H9 (cell line): ENCODE measurements around the gene USP21. TPM values are rescaled to one million over a fixed set of nuclear protein-coding genes. Genes with fewer than 3 reads are reported as not detected.

ENCODE experiments used
- DNase-seq: peaks from one replicate; pipeline ENCODE4 v3.0.0-alpha.2; 2017
- H2AFZ ChIP-seq: one replicate; pipeline ENCODE4 v1.6.1; 2013; ENCODE audit warnings: mild to moderate bottlenecking, low read length, control low read depth, moderate library complexity
- H2AK5ac ChIP-seq: 2 replicates; pipeline ENCODE4 v1.6.1; 2013; ENCODE audit warnings: low read length, control low read depth, mixed read lengths; ENCODE audit not compliant: insufficient read length
- H2BK120ac ChIP-seq: one replicate; pipeline ENCODE4 v1.6.1; 2013; ENCODE audit warnings: low read depth, mild to moderate bottlenecking, low read length, control low read depth, inconsistent platforms; ENCODE audit not compliant: poor library complexity, severe bottlenecking
- H2BK12ac ChIP-seq: 2 replicates; pipeline ENCODE4 v1.6.1; 2013; ENCODE audit warnings: low read length, control low read depth, mixed read lengths, low read depth; ENCODE audit not compliant: insufficient read length
- H2BK15ac ChIP-seq: 2 replicates; pipeline ENCODE4 v1.6.1; 2013; ENCODE audit warnings: low read depth, low read length, control low read depth
- H2BK20ac ChIP-seq: one replicate; pipeline ENCODE4 v1.6.1; 2013; ENCODE audit warnings: low read depth, mild to moderate bottlenecking, low read length, control low read depth, inconsistent platforms; ENCODE audit not compliant: poor library complexity, severe bottlenecking
- H2BK5ac ChIP-seq: 2 replicates; pipeline ENCODE4 v1.6.1; 2013; ENCODE audit warnings: low read length, control low read depth, mixed read lengths; ENCODE audit not compliant: insufficient read length
- H3K14ac ChIP-seq: 2 replicates; pipeline ENCODE4 v1.6.1; 2013; ENCODE audit warnings: low read length, control low read depth; ENCODE audit not compliant: insufficient read depth
- H3K18ac ChIP-seq: 2 replicates; pipeline ENCODE4 v1.6.1; 2013; ENCODE audit warnings: low read depth, mild to moderate bottlenecking, mixed read lengths, low read length, control low read depth; ENCODE audit not compliant: insufficient read length
- H3K23ac ChIP-seq: 2 replicates; pipeline ENCODE4 v1.6.1; 2013; ENCODE audit warnings: low read length, control low read depth, mixed read lengths, low read depth; ENCODE audit not compliant: insufficient read length
- H3K23me2 ChIP-seq: 2 replicates; pipeline ENCODE4 v1.6.1; 2013; ENCODE audit warnings: low read depth, mild to moderate bottlenecking, mixed read lengths, low read length, control low read depth; ENCODE audit not compliant: insufficient read length, poor library complexity, severe bottlenecking
- H3K27ac ChIP-seq: 2 replicates; pipeline ENCODE4 v1.5.1; 2013; ENCODE audit warnings: low read length, control low read depth, mixed read lengths, low read depth; ENCODE audit not compliant: insufficient read length
- H3K27me3 ChIP-seq: 2 replicates; pipeline ENCODE4 v1.6.1; 2013; ENCODE audit warnings: low read length, control low read depth, inconsistent platforms; ENCODE audit not compliant: insufficient read depth
- H3K4ac ChIP-seq: 2 replicates; pipeline ENCODE4 v1.6.1; 2013; ENCODE audit warnings: low read depth, mild to moderate bottlenecking, control low read depth, inconsistent platforms, low read length, moderate library complexity
- H3K4me1 ChIP-seq: 2 replicates; pipeline ENCODE4 v1.6.1; 2013; ENCODE audit warnings: low read length, control low read depth, inconsistent platforms; ENCODE audit not compliant: insufficient read depth
- H3K4me2 ChIP-seq: 2 replicates; pipeline ENCODE4 v1.6.1; 2013; ENCODE audit warnings: low read length, control low read depth, mixed read lengths; ENCODE audit not compliant: insufficient read length, insufficient read depth
- H3K56ac ChIP-seq: 2 replicates; pipeline ENCODE4 v1.6.1; 2013; ENCODE audit warnings: low read depth, mild to moderate bottlenecking, mixed read lengths, low read length, control low read depth; ENCODE audit not compliant: insufficient read length
- H3K79me1 ChIP-seq: 2 replicates; pipeline ENCODE4 v1.6.1; 2013; ENCODE audit warnings: low read depth, mild to moderate bottlenecking, moderate library complexity, low read length, control low read depth, inconsistent platforms; ENCODE audit not compliant: insufficient read depth, poor library complexity, severe bottlenecking
- H3K79me2 ChIP-seq: 2 replicates; pipeline ENCODE4 v1.6.1; 2013; ENCODE audit warnings: low read length, control low read depth, inconsistent platforms; ENCODE audit not compliant: insufficient read depth
- H3K9ac ChIP-seq: 2 replicates; pipeline ENCODE4 v1.6.1; 2013; ENCODE audit warnings: low read length, control low read depth, mixed read lengths; ENCODE audit not compliant: insufficient read length; ENCODE audit errors: extremely low read depth
- H3K9me3 ChIP-seq: one replicate; pipeline ENCODE4 v1.6.1; 2013; ENCODE audit warnings: low read depth, low read length, inconsistent platforms; ENCODE audit not compliant: control insufficient read depth
- H3T11ph ChIP-seq: one replicate; pipeline ENCODE4 v1.6.1; 2013; ENCODE audit warnings: mild to moderate bottlenecking, low read length, control low read depth, inconsistent platforms
- H4K20me1 ChIP-seq: one replicate; pipeline ENCODE4 v1.6.1; 2013; ENCODE audit not compliant: control insufficient read depth, insufficient read length, insufficient read depth
- H4K5ac ChIP-seq: 2 replicates; pipeline ENCODE4 v1.6.1; 2013; ENCODE audit warnings: low read depth, mild to moderate bottlenecking, mixed read lengths, low read length, control low read depth; ENCODE audit not compliant: insufficient read length
- H4K8ac ChIP-seq: replicated peaks from 2 replicates; pipeline ENCODE4 v1.6.1; 2013; ENCODE audit warnings: low read length, control low read depth, mixed read lengths, low read depth; ENCODE audit not compliant: insufficient read length
- H4K91ac ChIP-seq: 2 replicates; pipeline ENCODE4 v1.6.1; 2013; ENCODE audit warnings: low read depth, mild to moderate bottlenecking, moderate library complexity, mixed read lengths, low read length, control low read depth; ENCODE audit not compliant: insufficient read length
- H3K27ac Mint-ChIP-seq, 3 experiments: 2 replicates in 2 of 3; 3 replicates in 1 of 3; pipeline ENCODE4 v1.8.0; 2020 to 2021; ENCODE audit warnings: mixed read lengths in 3 of 3, mild to moderate bottlenecking in 1 of 3, moderate library complexity in 1 of 3
- H3K27me3 Mint-ChIP-seq: 2 replicates; pipeline ENCODE4 v1.8.0; 2021; ENCODE audit warnings: low read depth, mild to moderate bottlenecking, moderate library complexity, mixed read lengths
- H3K36me3 Mint-ChIP-seq, 3 experiments: 2 replicates in 2 of 3; 3 replicates in 1 of 3; pipeline ENCODE4 v1.8.0; 2020 to 2021; ENCODE audit warnings: low read depth in 3 of 3, mixed read lengths in 3 of 3; ENCODE audit not compliant: insufficient read depth in 1 of 3
- H3K4me1 Mint-ChIP-seq, 2 experiments: 2 replicates each; pipeline ENCODE4 v1.8.0; 2020; ENCODE audit warnings: mixed read lengths in 2 of 2
- H3K4me3 Mint-ChIP-seq, 2 experiments: 2 replicates in 1 of 2; 3 replicates in 1 of 2; pipeline ENCODE4 v1.8.0; 2020 to 2021; ENCODE audit warnings: mild to moderate bottlenecking in 2 of 2, mixed read lengths in 2 of 2, moderate library complexity in 1 of 2
- H3K9me3 Mint-ChIP-seq, 2 experiments: 2 replicates in 1 of 2; 3 replicates in 1 of 2; pipeline ENCODE4 v1.8.0; 2020; ENCODE audit warnings: mild to moderate bottlenecking in 2 of 2, mixed read lengths in 2 of 2, moderate library complexity in 1 of 2
- CTCF ChIP-seq: fragments of 200-600 bp; sonication (generic); conservative IDR thresholded peaks from 3 replicates; pipeline ENCODE4 v1.8.0; 2021; ENCODE audit warnings: antibody characterized with exemption, mild to moderate bottlenecking
- WGBS: extraction: QIAGEN DNeasy Blood & Tissue Kit; methylation state at CpG from one replicate; pipeline ENCODE4 v1.1.7; 2013; ENCODE audit warnings: missing lambda C conversion rate, low lambda C conversion rate, mixed read lengths; ENCODE audit not compliant: insufficient read length; ENCODE audit errors: extremely low coverage; 5-methylcytosine and 5-hydroxymethylcytosine counted together
- long read RNA-seq: library from polyadenylated mRNA; unstranded; transcript quantifications from one replicate; pipeline ENCODE4 v2.0.0, GENCODE V29; 2020
- total RNA-seq: library from RNA; stranded (reverse); gene quantifications from 2 replicates; pipeline ENCODE4 v1.2.1, GENCODE V29; 2021

The USP21 gene
- total RNA-seq = 17.9 and 18.4 TPM in 2 replicates
- long read RNA-seq, transcript USP21-201 (13 exons, 2,195 nt) = major isoform, 21 of 49 reads
- long read RNA-seq, transcript USP21-203 (14 exons, 2,342 nt) = minor isoform, 12 of 49 reads
- long read RNA-seq, partial matches to known transcripts = 3 of 49 reads
- long read RNA-seq, other reads (novel, unspliced or antisense) = 13 of 49 reads

GRCh38 chr1:161159087-161159912 lies at the start of gene USP21:
Gene USP21 (plus strand): TSS chr1:161159500. CDS start chr1:161160641, 1,141 bp downstream.
- H2AFZ ChIP-seq = peak within 1 kb of the TSS; percentile 53
- DNase-seq = peak; percentile 94
- Mint-ChIP-seq H3K4me3 (peak within 1 kb of the TSS; percentile 81 to 89), H3K9me3 (no peaks in the 10 kb centered on the region), H3K27me3 (no peaks in the 10 kb centered on the region; the same call in 1 of the 2 replicates), H3K4me1 (peaks cover 23 to 25% of the 10 kb centered on the region in 2 experiments), H3K36me3 (peaks cover 28 to 58% (median 51%) of the 10 kb centered on the region in 3 experiments), H3K27ac (peak within 1 kb of the TSS; percentile 86 to 97 (median 96))
- peak within 1 kb of the TSS; percentile 78 for H4K8ac ChIP-seq
- H3K27ac ChIP-seq = peak within 1 kb of the TSS; percentile 1
- no CpG with 5 or more reads among the region's 60 CpGs for WGBS
- peak; percentile 25; the same call in 1 of the 3 replicates for TF ChIP-seq CTCF
- H3K23ac ChIP-seq = no peak within 1 kb of the TSS
- H4K20me1 ChIP-seq = no peaks in the 10 kb centered on the region
- H3K23me2 ChIP-seq = peaks cover 5% of the 10 kb centered on the region
- no peak within 1 kb of the TSS for H3K56ac ChIP-seq
- no peaks in the 10 kb centered on the region for H3K27me3 ChIP-seq
- no peaks in the 10 kb centered on the region for H3K79me1 ChIP-seq
- no peak within 1 kb of the TSS for H2BK15ac ChIP-seq
- no peaks in the 10 kb centered on the region for H3K4me1 ChIP-seq
- no peaks in the 10 kb centered on the region for H3K9me3 ChIP-seq
- peak within 1 kb of the TSS; percentile 77 for H3K9ac ChIP-seq
- no peak within 1 kb of the TSS for H2BK20ac ChIP-seq
- H4K5ac ChIP-seq = peak within 1 kb of the TSS; percentile 45
- peak within 1 kb of the TSS; percentile 94 for H3K4me2 ChIP-seq
- no peak within 1 kb of the TSS for H2BK5ac ChIP-seq
- peak within 1 kb of the TSS; percentile 85; the same call in 1 of the 2 replicates for H3K14ac ChIP-seq
- no peaks in the 10 kb centered on the region for H3K79me2 ChIP-seq
- H2AK5ac ChIP-seq = no peak within 1 kb of the TSS
- H3K18ac ChIP-seq = peak within 1 kb of the TSS; percentile 92
- peak within 1 kb of the TSS; percentile 39 for H2BK120ac ChIP-seq
- H4K91ac ChIP-seq = no peak within 1 kb of the TSS
- H2BK12ac ChIP-seq = no peak within 1 kb of the TSS
- H3T11ph ChIP-seq = no peak within 1 kb of the TSS
- H3K4ac ChIP-seq = no peak within 1 kb of the TSS; the same call in 1 of the 2 replicates
